Left ventricle myocardium superior (tissue), 1 donor: ENCODE data around the gene TAS1R1. TPM values are rescaled to one million over a fixed set of nuclear protein-coding genes. Genes with fewer than 3 reads are reported as not detected.
A peak's percentile ranks its signal among the peaks of the same experiment; 100 is the strongest.
"Not testable (repeated sequence)": the region's sequence is repeated elsewhere in the genome, so short reads cannot be mapped to it uniquely, and the experiment has no call there.

Source experiments
- ATAC-seq: fragments of 200-7000 bp; cut with Tn5 transposase; one replicate; pipeline ENCODE4 v1.9.1; 2020; ENCODE audit warnings: mild to moderate bottlenecking, moderate library complexity
- DNase-seq: peaks from one replicate; pipeline ENCODE4 v3.0.0-alpha.2; 2020
- intact Hi-C: fragments of 100-400 bp; cut with micrococcal nuclease; formaldehyde crosslinking; loops from one replicate; pipeline ENCODE4 v1.11.0; 2022
- total RNA-seq: library from RNA; stranded (reverse); fragmentation: NEBNext Ultra II Directional; extraction: Animal tissue kit (Norgen Biotek cat#: 25700); gene quantifications from one replicate; pipeline ENCODE4 v1.2.1, GENCODE V29; 2021
- donor health status: DM: no; HTN: yes; CAD: no; lungs with severe emphysema.

TAS1R1 gene
- total RNA-seq, 1 donor from 2014 or later, result not detected

DNA sequence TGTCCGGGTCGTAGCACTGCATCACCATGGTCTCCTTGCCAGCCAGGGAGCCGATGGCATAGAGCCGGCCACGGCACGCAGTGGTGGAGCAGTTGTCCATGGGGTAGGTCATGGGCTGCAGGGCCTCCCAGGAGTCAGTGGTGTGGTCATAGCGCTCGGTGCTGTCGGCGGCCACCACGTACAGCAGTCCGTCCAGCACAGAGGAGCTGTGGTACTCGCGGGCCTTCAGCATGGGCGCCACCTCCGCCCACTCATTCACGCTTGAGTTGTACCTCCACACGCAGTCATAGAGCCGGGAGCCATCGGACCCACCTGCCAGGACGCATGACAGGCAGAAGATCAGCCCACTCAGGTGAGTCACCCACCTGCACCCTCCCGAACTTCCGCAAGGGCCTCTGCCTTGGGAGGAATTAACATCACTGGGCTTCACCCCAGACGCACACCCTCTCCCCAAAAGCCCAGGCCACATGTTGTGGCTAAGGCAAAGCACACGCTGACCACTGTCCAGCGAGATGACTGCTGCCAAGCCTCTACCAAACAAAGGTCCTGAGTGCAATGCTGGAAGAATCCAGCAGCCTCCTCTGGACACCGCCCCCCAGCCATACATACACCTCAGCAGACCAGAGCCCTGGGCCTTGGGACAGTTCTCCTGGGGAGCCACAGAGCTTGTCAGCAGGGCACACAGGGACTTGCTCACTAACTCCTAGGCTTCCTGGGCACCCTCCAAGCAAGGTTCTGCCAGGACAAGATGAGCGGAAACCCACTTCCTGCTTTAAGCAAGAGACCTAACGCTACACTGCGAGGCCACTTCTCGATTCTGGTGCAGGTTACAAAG, 44.3 kb downstream of the TAS1R1 start:
- ATAC-seq (no peak), DNase-seq (peak; percentile 40)
- intact Hi-C loops, result no loop called here

GRCh38 chr1:6599991-6600390, 44.9 kb downstream of the TAS1R1 start:
- DNase-seq, intact Hi-C loops, ATAC-seq: not testable (repeated sequence)

DNA sequence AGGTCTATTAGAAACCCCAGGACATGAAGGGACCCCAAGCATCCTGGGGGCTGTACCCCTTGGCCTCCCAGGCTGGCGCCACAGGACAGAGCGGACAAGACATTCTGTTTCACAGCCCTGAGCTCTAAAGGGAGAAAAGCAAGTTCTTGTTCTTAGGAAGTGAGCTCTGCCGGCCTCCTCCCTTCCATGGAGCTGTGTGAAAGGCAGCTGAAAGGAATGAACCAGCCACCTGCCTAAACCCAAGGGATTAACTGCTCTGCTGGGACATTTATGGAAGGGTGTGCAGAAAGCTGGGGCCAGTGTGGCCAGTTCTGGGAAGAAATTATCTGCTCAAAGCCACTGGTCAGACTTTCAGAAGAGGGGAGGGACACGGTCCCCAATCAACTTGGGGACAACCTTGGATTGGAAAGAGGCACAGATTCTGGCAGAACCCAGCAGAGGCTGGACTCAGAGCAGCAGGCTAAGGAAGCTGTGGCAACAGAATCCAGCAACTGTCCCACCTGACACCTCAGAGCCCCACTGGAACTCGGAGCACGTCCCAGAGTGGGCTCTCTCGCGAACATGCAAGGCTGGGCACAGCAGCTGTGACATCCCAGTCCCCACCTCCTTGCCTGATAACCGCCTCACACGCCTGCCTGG, 45.4 kb downstream of the TAS1R1 start:
- ATAC-seq (peak; percentile 18), DNase-seq (peak; percentile 72)
- intact Hi-C loops, result no loop called here

DNA sequence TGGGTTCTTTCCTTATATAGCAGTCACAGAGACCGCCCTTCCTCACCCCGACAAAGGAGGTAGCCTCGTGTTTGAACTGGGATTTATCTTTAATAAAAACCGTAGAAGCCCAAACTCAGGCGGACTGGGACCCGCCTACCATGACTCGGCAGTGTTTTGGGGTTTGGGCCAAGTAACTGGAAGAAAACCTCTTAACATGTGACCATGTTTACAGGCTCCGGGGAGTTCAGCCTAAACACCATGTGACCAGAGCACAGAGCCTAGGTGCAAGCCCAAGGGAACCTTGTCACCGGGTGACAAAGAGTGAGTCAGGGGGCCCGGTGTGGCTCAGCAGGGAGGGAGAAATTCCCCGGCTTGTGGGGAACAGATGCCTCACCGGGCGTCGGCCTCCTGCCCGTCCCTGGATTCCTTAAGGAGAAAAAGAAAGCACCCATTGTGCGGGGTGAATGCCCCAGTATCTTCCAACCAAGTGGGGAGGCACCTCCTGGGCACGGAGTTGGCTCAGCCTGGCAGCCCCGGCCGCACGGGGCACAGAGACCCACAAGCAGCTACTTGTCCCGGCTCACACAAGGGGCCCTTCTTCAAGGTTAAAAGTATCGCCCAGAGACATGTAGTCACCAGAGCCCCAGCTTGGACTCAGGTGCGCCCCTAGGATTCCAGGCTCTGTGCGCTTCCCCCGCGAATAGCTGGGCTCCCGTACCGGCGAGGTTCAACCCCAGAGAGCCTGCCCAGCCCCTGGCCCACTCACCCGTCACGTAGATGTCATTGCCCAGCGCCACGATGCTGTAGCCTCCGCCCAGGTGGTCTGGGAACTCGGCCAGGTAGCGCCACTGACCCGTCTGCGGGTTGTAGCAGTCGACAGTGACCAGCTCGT, 46.2 kb downstream of the TAS1R1 start:
- intact Hi-C loops, result no loop called here
- ATAC-seq (peak; percentile 27), DNase-seq (peak; percentile 70)

DNA sequence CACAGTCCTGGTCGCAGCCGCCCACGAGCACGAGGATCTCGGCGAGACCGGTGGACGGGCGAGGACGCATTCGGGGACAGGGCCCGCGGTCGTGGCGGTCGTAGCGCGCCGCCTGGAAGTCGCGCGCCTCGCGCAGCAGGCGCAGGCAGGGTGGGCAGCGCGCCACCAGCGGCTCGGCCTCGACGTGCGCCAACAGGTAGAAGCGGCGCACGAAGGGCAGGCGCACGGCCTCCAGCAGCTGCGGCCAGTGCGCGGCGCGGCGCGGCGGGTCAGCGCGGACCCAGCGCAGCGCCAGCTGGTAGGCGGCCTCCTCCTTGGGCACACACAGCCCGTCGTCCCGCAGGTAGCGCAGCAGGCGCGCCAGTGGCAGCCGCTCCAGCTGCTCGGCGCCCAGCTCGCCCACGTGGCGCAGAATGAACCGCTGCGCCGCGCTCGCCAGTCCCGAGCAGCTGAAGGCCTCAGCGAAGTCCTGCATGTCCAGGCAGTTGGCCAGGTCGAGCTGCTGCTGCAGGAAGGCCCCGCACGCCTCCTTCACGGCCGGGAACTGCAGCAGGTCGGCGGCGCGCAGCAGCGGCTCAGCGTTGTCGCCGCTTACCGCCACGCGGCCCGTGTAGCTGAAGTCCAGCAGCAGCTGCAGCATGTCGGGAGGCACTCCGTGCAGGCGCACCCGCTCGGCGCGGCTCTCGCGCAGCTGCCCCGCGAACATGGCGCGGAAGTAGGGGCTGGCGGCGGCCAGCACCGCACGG, 47.0 kb downstream of the TAS1R1 start:
- intact Hi-C loops, result no loop called here
- DNase-seq, result peak; percentile 70
- ATAC-seq, result peak; percentile 21

- DNase-seq (peak; percentile 96), ATAC-seq (peak; percentile 81)
- intact Hi-C loops, result no loop called here
Observed at GRCh38 chr1:6602669-6603237, 47.6 kb downstream of the TAS1R1 start, which contains the start of gene KLHL21. Gene KLHL21, minus strand, starts transcription at chr1:6602869. Its CDS starts 52 bp downstream, at chr1:6602817.

GRCh38 chr1:6603238-6603914, 48.3 kb downstream of the TAS1R1 start:
- DNase-seq (peak; percentile 73), ATAC-seq (peak; percentile 26)
- intact Hi-C loops, result no loop called here

GRCh38 chr1:6603915-6604558, 48.9 kb downstream of the TAS1R1 start:
- peak; percentile 31 for ATAC-seq
- intact Hi-C loops, result no loop called here
- DNase-seq, result peak; percentile 87

- ATAC-seq, result peak; percentile 67
- intact Hi-C loops, result no loop called here
Observed at GRCh38 chr1:6612641-6613360, 57.7 kb downstream of the TAS1R1 start.

GRCh38 chr1:6613361-6614018, 58.4 kb downstream of the TAS1R1 start, which contains the start of gene PHF13:
Gene PHF13, plus strand, starts transcription at chr1:6613731. Its CDS starts 336 bp downstream, at chr1:6614067.
- DNase-seq, result peak; percentile 100
- ATAC-seq, result peak; percentile 95
- intact Hi-C loops, result no loop called here

More at GRCh38 chr1:6612641-6613360, 57.7 kb downstream of the TAS1R1 start:
- DNase-seq, result peak; percentile 62

GRCh38 chr1:6614019-6614928, 59.2 kb downstream of the TAS1R1 start:
- peak; percentile 78 for DNase-seq
- intact Hi-C loops, result no loop called here
- ATAC-seq, result peak; percentile 12

GRCh38 chr1:6614929-6615785, 60.0 kb downstream of the TAS1R1 start:
- ATAC-seq, result no peak
- intact Hi-C loops, result no loop called here
- peak; percentile 52 for DNase-seq

- intact Hi-C loops, result no loop called here
- ATAC-seq (no peak), DNase-seq (no peak)
Observed at GRCh38 chr1:6619045-6619444, 63.9 kb downstream of the TAS1R1 start.
